HG02938 (cell line): ENCODE measurements around the gene ARL6IP4.

Source experiments
- ATAC-seq: cut with Tn5 transposase; IDR thresholded peaks from one replicate; pipeline ENCODE4 v1.9.1; 2021; ENCODE audit warnings: mild to moderate bottlenecking, moderate library complexity; ENCODE audit not compliant: unreplicated experiment

Gene ARL6IP4

GRCh38 chr12:122977655-122978392, 2.7 kb upstream of the ARL6IP4 start:
- ATAC-seq, result no peak

- ATAC-seq, result no peak
These were observed 1.9 kb upstream of the ARL6IP4 start for GRCh38 chr12:122978507-122978955.

- no peak for ATAC-seq
These were observed 1.2 kb upstream of the ARL6IP4 start for GRCh38 chr12:122979001-122979907.

GRCh38 chr12:122979908-122980182, 636 bp upstream of the ARL6IP4 start:
- ATAC-seq, result no peak

- ATAC-seq, result no peak
These were observed 573 bp downstream of the ARL6IP4 start for GRCh38 chr12:122981036-122981471.

GRCh38 chr12:122981587-122982476, 1.4 kb downstream of the ARL6IP4 start:
- no peak for ATAC-seq

- no peak for ATAC-seq
These were observed 2.0 kb downstream of the ARL6IP4 start for GRCh38 chr12:122982477-122982815.

- no peak for ATAC-seq
These were observed 2.7 kb downstream of the ARL6IP4 start for GRCh38 chr12:122982963-122983788.

- ATAC-seq, result no peak
These were observed 3.5 kb downstream of the ARL6IP4 start for GRCh38 chr12:122983789-122984515.

- no peak for ATAC-seq
These were observed 4.3 kb downstream of the ARL6IP4 start for GRCh38 chr12:122984612-122985337.

- no peak for ATAC-seq
These were observed 5.1 kb downstream of the ARL6IP4 start for GRCh38 chr12:122985338-122986257.

GRCh38 chr12:122986258-122986871, 5.9 kb downstream of the ARL6IP4 start:
- no peak for ATAC-seq

GRCh38 chr12:122987086-122987951, 6.8 kb downstream of the ARL6IP4 start:
- no peak for ATAC-seq

- no peak for ATAC-seq
These were observed 7.6 kb downstream of the ARL6IP4 start for GRCh38 chr12:122988036-122988435.

- ATAC-seq, result no peak
These were observed 8.2 kb downstream of the ARL6IP4 start for GRCh38 chr12:122988612-122989212.

- ATAC-seq, result no peak
These were observed 8.9 kb downstream of the ARL6IP4 start for GRCh38 chr12:122989225-122989839.
